SKM-1 treated with dmso at 0.1 percent for 144 hours (cell line): Measurements from ENCODE around the gene CLCN7.
A peak's percentile ranks its signal among the peaks of the same experiment; 100 is the strongest.

ENCODE experiments used
- DNase-seq: peaks from one replicate; lab custom pipeline; 2025; ENCODE audit not compliant: unreplicated experiment; lab: John Stamatoyannopoulos, UW

Gene CLCN7

DNA sequence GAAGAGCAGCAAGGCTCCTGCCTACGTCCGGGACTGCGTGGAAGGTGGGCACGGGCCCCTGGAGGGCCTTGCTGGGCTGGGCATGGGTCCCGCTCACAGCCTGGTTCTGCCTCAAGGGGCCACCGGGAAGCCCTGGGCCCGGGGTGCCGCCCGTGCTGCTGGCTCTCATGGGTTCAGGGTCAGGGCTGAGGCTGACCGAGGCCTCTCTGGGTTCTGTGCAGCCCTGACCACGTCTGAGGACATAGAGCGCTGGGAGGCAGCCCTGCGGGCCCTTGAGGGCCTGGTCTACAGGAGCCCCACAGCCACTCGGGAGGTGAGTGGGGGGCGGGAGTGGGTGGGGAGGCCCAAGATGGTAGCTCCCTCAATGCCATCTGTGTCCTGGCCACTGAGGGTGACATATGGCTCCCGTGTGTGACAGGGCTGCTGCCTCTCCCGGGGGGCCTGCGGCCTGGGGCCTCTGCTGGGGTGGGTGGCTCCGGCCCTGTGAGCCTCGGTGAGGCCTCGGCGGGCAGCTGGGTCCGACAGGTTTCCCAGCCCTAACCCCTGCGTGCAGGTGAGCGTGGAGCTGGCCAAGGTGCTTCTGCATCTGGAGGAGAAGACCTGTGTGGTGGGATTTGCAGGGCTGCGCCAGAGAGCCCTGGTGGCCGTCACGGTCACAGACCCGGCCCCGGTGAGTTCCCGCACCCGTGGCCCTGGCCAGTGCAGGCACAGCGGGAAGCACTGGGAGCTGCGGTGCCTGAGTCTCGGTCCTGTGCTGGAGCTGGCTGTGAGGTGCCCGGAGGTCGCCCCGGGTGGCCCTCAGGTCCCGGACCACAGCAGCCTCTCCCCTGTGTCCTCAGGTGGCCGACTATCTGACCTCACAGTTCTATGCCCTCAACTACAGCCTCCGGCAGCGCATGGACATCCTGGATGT is 27.5 kb upstream of the CLCN7 start:
- DNase-seq, result no peak

- no peak for DNase-seq
Measured at GRCh38 chr16:1501630-1502029, 26.8 kb upstream of the CLCN7 start.

GRCh38 chr16:1500465-1501150 is 25.8 kb upstream of the CLCN7 start:
- DNase-seq, result no peak

DNA sequence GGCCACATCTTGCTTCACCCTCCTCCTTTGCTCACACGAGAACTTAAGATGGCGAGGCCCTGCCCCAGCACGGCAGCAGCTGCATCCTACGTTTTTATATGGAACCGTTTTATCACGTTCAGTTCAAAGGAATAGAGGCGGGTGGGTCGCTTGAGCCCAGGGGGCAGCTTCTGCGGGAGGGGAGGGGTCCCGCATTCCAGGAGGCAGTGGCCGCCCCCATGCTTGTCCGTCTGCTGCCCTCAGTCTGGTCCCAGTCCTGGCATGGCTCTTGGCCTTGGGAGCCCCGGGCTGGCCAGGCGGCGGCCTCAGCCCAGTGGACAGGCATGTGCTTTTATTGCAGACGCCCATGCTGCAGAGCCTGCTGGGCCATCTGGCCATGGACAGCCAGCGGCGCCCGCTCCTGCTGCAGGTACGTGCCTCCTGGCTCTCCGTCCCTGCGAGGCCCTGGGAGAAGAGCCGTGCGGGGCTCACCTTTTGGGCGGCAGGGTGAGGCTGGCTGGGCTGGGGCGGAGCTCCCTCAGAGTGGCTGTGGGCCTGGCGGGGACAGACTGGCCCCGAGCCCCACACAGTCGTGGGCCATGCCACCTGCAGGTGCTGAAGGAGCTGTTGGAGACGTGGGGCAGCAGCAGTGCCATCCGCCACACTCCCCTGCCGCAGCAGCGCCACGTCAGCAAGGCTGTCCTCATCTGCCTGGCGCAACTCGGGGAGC is 25.1 kb upstream of the CLCN7 start:
- no peak for DNase-seq

DNA sequence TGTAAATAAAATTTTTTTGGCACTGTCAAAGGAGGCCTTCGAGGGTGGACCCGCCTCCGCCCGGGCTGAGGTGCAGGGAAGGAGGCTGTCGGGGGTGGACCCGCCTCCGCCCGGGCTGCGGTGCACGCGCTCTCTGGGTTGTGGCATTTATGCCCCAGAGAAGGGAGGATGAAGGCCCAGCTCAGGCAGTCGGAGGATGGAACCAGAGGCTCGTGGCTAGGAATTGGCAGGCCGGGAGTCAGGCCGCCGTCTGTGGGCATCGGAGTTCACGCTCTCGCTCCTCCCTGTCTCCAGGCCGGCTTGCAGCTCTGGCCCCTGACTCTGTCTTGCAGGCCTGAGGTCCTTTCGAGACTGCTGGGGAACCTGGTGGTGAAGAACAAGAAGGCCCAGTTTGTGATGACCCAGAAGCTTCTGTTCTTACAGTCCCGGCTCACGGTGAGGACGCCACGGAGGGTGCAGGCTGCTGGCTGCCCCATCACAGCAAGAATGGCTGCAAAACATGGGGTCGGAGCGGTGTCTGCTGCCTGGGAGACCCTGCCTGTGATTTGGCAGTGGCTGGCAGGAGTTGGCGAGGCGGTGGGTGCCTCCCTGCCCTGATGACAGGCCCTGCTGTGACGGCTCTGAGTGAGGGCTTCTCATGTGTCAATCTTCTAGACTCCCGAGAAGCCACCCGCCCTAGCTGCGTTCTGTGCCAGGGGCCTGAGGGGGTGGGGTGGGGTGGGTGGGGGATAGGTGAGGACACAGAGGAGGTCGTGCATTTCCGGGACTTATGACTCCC is 24.3 kb upstream of the CLCN7 start:
- DNase-seq, result no peak

GRCh38 chr16:1497014-1497598 is 22.3 kb upstream of the CLCN7 start:
- DNase-seq, result no peak

- no peak for DNase-seq
Measured at GRCh38 chr16:1496464-1496863, 21.6 kb upstream of the CLCN7 start.

DNA sequence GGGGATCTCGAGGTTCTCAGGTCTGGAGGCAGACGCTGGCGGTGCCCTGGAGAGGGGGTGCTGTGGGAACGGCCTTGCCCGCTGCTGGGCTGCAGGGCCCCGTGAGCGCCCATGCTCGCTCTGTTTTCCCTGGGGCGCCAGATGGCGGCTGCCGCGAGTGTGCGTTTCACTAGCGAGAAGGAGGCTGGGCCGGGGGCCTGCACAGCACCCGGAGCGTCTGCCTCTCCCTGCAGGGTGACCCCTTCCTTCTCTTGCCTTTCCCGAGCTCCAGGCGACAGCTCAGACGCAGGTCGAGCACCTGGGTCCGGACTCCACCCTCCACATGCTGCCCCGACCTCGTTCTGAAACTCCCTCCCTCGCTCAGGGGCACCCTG is 21.0 kb upstream of the CLCN7 start:
- DNase-seq, result no peak

GRCh38 chr16:1495211-1495888 is 20.5 kb upstream of the CLCN7 start:
- no peak for DNase-seq

GRCh38 chr16:1494711-1495110 is 19.9 kb upstream of the CLCN7 start:
- no peak for DNase-seq

GRCh38 chr16:1494129-1494640 is 19.4 kb upstream of the CLCN7 start:
- no peak for DNase-seq

DNA sequence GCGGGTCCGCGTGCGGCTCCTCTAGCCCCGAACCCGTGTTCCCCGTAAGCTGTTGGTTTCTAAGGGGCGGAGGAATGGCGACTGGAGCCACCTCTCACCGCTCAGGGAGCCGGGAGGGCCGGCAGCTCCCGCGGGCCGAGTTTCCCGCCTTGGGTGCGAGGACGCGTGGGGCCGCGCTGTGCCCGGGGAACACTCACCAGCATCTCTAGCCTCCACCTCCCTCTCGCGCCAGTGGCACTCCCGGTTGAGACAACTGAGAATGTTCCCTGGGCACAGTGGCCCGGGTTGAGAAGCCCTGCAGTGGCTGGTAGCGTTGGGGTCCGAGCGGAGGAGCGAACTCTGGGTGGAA is 18.9 kb upstream of the CLCN7 start:
- no peak for DNase-seq

- peak; percentile 62 for DNase-seq
Measured at GRCh38 chr16:1492923-1493745, 18.3 kb upstream of the CLCN7 start, which contains the start of gene TELO2. Gene TELO2 (plus strand): TSS chr16:1493360. CDS start chr16:1494282, 922 bp downstream.

- no peak for DNase-seq
Measured at GRCh38 chr16:1492082-1492922, 17.5 kb upstream of the CLCN7 start.

- DNase-seq, result no peak
Measured at GRCh38 chr16:1491327-1491726, 16.5 kb upstream of the CLCN7 start.

DNA sequence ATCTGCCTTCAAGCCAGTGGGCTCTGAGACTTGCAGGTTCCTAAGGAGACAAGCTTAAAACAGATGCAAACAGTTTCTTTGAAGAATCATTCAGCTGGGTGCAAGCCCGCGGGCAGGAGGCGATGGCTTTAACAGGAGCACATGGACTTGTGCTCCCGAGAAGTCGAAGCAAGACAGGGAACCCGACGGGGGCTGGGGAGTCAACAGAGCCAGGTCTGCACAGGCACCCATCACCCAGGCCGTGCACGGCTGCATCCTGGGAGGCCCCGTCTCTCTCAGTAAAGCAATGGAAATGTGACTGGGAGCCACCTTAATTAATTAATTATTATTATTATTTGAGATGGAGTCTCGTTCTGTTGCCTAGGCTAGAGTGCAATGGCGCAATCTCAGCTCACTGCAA is 14.2 kb upstream of the CLCN7 start:
- no peak for DNase-seq

DNA sequence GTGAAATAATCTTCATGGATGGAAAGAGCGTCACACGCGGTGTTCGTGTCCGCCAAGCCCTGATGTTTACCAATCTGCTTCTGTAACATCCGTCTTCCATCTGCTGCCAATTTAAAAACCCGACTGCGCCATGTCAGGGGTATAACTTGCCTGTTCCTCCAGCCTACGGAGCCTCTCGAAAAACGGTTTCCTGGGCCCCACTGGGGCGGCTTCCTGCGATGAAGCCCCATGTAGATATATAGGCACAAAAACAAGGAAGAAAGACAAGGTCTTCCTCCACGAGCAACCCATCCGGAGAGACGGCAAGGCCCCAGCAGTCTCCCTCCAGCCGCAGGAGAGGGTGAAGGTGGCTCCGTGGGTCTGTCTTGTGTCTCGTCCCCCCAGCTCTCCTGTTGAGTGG is 13.8 kb upstream of the CLCN7 start, which contains the start of gene PTX4:
TSS of gene PTX4 (minus strand) at position 326 of the 400 bp plus-strand sequence. CDS start at position 291, 35 bp downstream.
- no peak for DNase-seq

DNA sequence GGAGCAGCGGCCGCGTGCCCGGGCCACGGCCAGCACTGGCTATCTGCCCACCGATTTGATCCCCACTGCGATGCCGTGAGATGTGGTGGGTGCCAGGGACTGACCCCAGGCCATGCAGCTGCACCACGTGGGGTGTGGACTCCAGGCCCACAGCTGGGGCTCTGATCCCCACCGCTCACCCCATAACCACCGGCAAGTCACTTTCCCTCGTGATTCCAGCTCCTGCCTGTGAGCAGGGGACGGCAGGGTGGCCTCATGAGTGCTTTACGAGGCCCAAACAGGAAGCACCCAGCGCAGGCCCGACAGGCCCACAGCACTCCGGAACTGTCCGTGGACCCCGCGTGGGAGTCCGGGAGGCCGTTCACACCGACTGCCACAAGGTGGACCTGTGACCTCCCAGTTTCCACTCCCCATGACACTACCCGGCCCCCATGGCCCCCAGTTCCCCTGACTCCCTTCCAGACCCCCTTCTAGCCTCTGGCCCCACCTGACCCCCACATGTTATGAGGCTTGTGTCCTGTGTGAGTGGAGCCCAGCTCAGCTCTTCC is 13.3 kb upstream of the CLCN7 start:
- DNase-seq, result no peak
